Cardiac septum (tissue), 1 donor: Measurements from ENCODE around the gene CPNE9. TPM values are rescaled to one million over a fixed set of nuclear protein-coding genes. Genes with fewer than 3 reads are reported as not detected.

Experiments
- DNase-seq: peaks from one replicate; pipeline ENCODE4 v3.0.0-alpha.2; 2020; ENCODE audit warnings: low spot score
- intact Hi-C: fragments of 100-400 bp; cut with DNase I; formaldehyde crosslinking; loops from one replicate; pipeline ENCODE4 v1.14.0; 2022
- long read RNA-seq: library from polyadenylated mRNA; unstranded; transcript quantifications from one replicate; pipeline ENCODE4 v2.0.0, GENCODE V29; 2021
- total RNA-seq: library from RNA; stranded (reverse); fragmentation: NEBNext Ultra II Directional; extraction: Animal tissue kit (Norgen Biotek cat#: 25700); gene quantifications from one replicate; pipeline ENCODE4 v1.2.1, GENCODE V29; 2021
- donor health status: DM: no; HTN: no; CAD: no.

CPNE9 gene
- total RNA-seq: not detected
- long read RNA-seq, partial matches to known transcripts: 0 of 1 reads
- long read RNA-seq, other reads (novel, unspliced or antisense): 1 of 1 reads

- no peak for DNase-seq
- intact Hi-C loops: no loop called here
These were observed at the start of gene CPNE9 for GRCh38 chr3:9703736-9704346. TSS of gene CPNE9 (plus strand) at chr3:9703833. CDS start at chr3:9703997, 164 bp downstream.

- DNase-seq: no peak
- intact Hi-C loops: no loop called here
These were observed 43.8 kb upstream of the CPNE9 start for GRCh38 chr3:9659849-9660248.

- DNase-seq: no peak
- intact Hi-C loops: no loop called here
These were observed 42.7 kb upstream of the CPNE9 start for GRCh38 chr3:9660972-9661371.

- no peak for DNase-seq
- intact Hi-C loops: no loop called here
These were observed 39.4 kb upstream of the CPNE9 start for GRCh38 chr3:9664119-9664751.

- DNase-seq: no peak
- intact Hi-C loops: loop anchor here (5.0 kb wide), 1 partner anchor 80 kb away; the partner anchor contains the start of gene OGG1
These were observed 36.8 kb upstream of the CPNE9 start for GRCh38 chr3:9666704-9667445.

- no peak for DNase-seq
- intact Hi-C loops: loop anchor here (5.0 kb wide), 1 partner anchor 78 kb away; the partner anchor contains the start of gene OGG1
These were observed 34.4 kb upstream of the CPNE9 start for GRCh38 chr3:9669277-9669676.

- intact Hi-C loops: loop anchor here (5.0 kb wide), 1 partner anchor 77 kb away; the partner anchor contains the start of gene OGG1
- no peak for DNase-seq
These were observed 33.8 kb upstream of the CPNE9 start for GRCh38 chr3:9669720-9670432.

GRCh38 chr3:9673082-9673481, 30.6 kb upstream of the CPNE9 start:
- intact Hi-C loops: loop anchor here (2.0 kb wide), 1 partner anchor 20 kb away; no protein-coding TSS in a partner anchor
- no peak for DNase-seq

GRCh38 chr3:9673752-9674151, 29.9 kb upstream of the CPNE9 start:
- no peak for DNase-seq
- intact Hi-C loops: loop anchor here (2.0 kb wide), 1 partner anchor 21 kb away; no protein-coding TSS in a partner anchor

- no peak for DNase-seq
- intact Hi-C loops: no loop called here
These were observed 27.8 kb upstream of the CPNE9 start for GRCh38 chr3:9675736-9676290.

- intact Hi-C loops: no loop called here
- no peak for DNase-seq
These were observed 26.8 kb upstream of the CPNE9 start for GRCh38 chr3:9676785-9677184.

- intact Hi-C loops: no loop called here
- DNase-seq: no peak
These were observed 25.1 kb upstream of the CPNE9 start for GRCh38 chr3:9678493-9678892.

GRCh38 chr3:9679476-9680080, 24.1 kb upstream of the CPNE9 start:
- intact Hi-C loops: no loop called here
- DNase-seq: no peak

- no peak for DNase-seq
- intact Hi-C loops: no loop called here
These were observed 22.5 kb upstream of the CPNE9 start for GRCh38 chr3:9681011-9681722.

GRCh38 chr3:9681723-9682081, 21.9 kb upstream of the CPNE9 start:
- intact Hi-C loops: no loop called here
- DNase-seq: no peak

- no peak for DNase-seq
- intact Hi-C loops: no loop called here
These were observed 21.5 kb upstream of the CPNE9 start for GRCh38 chr3:9682096-9682495.

GRCh38 chr3:9683426-9683825, 20.2 kb upstream of the CPNE9 start:
- no peak for DNase-seq

GRCh38 chr3:9685216-9686049, 18.2 kb upstream of the CPNE9 start:
- intact Hi-C loops: no loop called here
- no peak for DNase-seq

More at GRCh38 chr3:9683426-9683825, 20.2 kb upstream of the CPNE9 start:
- intact Hi-C loops: no loop called here
